SK-N-SH (cell line): ENCODE measurements around the gene PANK3.

Source experiments
- CHD2 ChIP-seq: fragments of 150-350 bp; IDR thresholded peaks from 2 replicates; pipeline ENCODE4 v1.6.1; 2018; ENCODE audit warnings: low read length; ENCODE audit not compliant: partially characterized antibody
- CTCF ChIP-seq: fragments of 200-600 bp; sonication (generic); IDR thresholded peaks from 2 replicates; pipeline ENCODE4 v1.6.1; 2017; ENCODE audit warnings: antibody characterized with exemption, mild to moderate bottlenecking, moderate library complexity
- ELF1 ChIP-seq: IDR thresholded peaks from 2 replicates; pipeline ENCODE4 v1.4.0; 2012
- EZH2phosphoT487 ChIP-seq: fragments of 200-600 bp; sonication (generic); IDR thresholded peaks from 2 replicates; pipeline ENCODE4 v1.6.1; 2017; ENCODE audit warnings: low read depth, mixed run types, mild to moderate bottlenecking, antibody characterized with exemption, moderate library complexity, borderline replicate concordance
- FOXJ3 ChIP-seq: sonication (generic); formaldehyde crosslinking; IDR thresholded peaks from 2 replicates; pipeline ENCODE4 v1.5.1; 2020; ENCODE audit warnings: mild to moderate bottlenecking, missing genetic modification reagents
- MAX ChIP-seq: IDR thresholded peaks from 2 replicates; pipeline ENCODE4 v1.4.0; 2012; ENCODE audit warnings: low read depth
- NRF1 ChIP-seq: IDR thresholded peaks from 2 replicates; pipeline ENCODE4 v1.6.1; 2012; ENCODE audit warnings: low read depth, mild to moderate bottlenecking, low read length
- RCOR1 ChIP-seq: fragments of 150-350 bp; IDR thresholded peaks from 2 replicates; pipeline ENCODE4 v1.6.1; 2017; ENCODE audit warnings: antibody characterized with exemption, low read length
- RFX5 ChIP-seq: IDR thresholded peaks from 2 replicates; pipeline ENCODE4 v1.6.1; 2012; ENCODE audit warnings: mild to moderate bottlenecking, improper control_type of control experiment, low read length
- SIN3A ChIP-seq: IDR thresholded peaks from 2 replicates; pipeline ENCODE4 v1.6.1; 2012; ENCODE audit warnings: low read depth, mild to moderate bottlenecking, low read length, moderate library complexity, borderline replicate concordance
- USF1 ChIP-seq: IDR thresholded peaks from 2 replicates; pipeline ENCODE4 v1.4.0; 2012; ENCODE audit warnings: low read depth, borderline replicate concordance
- YY1 ChIP-seq: IDR thresholded peaks from 2 replicates; pipeline ENCODE4 v1.4.0; 2012; ENCODE audit warnings: low read depth, mild to moderate bottlenecking
- ZBTB33 ChIP-seq: IDR thresholded peaks from 2 replicates; pipeline ENCODE4 v1.4.0; 2012; ENCODE audit warnings: low read depth, borderline replicate concordance

GRCh38 chr5:168562279-168562678, 16.9 kb downstream of the PANK3 start:
- TF ChIP-seq CTCF (no peak), EZH2phosphoT487 (no peak), RCOR1 (no peak), RFX5 (no peak), YY1 (no peak), SIN3A (no peak), ELF1 (no peak), FOXJ3 (no peak), MAX (no peak), NRF1 (no peak), ZBTB33 (no peak), CHD2 (no peak), USF1 (no peak)
